Coronary artery (tissue), 2 donors: ENCODE data around the gene SOBP.

Experiments used
- DNase-seq: peaks from one replicate; pipeline ENCODE4 v3.0.0-alpha.2; 2017; ENCODE audit warnings: low spot score
- H3K27ac ChIP-seq, 2 donors: fragments of 200-600 bp; sonication (generic); one replicate each; pipeline ENCODE4 v1.5.1; 2016 to 2019
- H3K4me3 ChIP-seq: fragments of 200-600 bp; sonication (generic); 2 replicates; pipeline ENCODE4 v1.5.1; 2016; ENCODE audit warnings: mild to moderate bottlenecking, moderate library complexity
- TF ChIP-seq, protein P1 (sequence below): fragments of 200-600 bp; sonication (generic); IDR thresholded peaks from one replicate; pipeline ENCODE4 v1.5.1; 2019; ENCODE audit warnings: antibody characterized with exemption

SOBP gene

GRCh38 chr6:107531868-107532267 is 42.0 kb downstream of the SOBP start:
- no peak for DNase-seq
- TF ChIP-seq, protein P1, sequence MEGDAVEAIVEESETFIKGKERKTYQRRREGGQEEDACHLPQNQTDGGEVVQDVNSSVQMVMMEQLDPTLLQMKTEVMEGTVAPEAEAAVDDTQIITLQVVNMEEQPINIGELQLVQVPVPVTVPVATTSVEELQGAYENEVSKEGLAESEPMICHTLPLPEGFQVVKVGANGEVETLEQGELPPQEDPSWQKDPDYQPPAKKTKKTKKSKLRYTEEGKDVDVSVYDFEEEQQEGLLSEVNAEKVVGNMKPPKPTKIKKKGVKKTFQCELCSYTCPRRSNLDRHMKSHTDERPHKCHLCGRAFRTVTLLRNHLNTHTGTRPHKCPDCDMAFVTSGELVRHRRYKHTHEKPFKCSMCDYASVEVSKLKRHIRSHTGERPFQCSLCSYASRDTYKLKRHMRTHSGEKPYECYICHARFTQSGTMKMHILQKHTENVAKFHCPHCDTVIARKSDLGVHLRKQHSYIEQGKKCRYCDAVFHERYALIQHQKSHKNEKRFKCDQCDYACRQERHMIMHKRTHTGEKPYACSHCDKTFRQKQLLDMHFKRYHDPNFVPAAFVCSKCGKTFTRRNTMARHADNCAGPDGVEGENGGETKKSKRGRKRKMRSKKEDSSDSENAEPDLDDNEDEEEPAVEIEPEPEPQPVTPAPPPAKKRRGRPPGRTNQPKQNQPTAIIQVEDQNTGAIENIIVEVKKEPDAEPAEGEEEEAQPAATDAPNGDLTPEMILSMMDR = no peak
- no peak overlapping the region for H3K4me3 ChIP-seq
- H3K27ac ChIP-seq = peak overlapping the region in 1 of 2 donors; percentile 35

DNA sequence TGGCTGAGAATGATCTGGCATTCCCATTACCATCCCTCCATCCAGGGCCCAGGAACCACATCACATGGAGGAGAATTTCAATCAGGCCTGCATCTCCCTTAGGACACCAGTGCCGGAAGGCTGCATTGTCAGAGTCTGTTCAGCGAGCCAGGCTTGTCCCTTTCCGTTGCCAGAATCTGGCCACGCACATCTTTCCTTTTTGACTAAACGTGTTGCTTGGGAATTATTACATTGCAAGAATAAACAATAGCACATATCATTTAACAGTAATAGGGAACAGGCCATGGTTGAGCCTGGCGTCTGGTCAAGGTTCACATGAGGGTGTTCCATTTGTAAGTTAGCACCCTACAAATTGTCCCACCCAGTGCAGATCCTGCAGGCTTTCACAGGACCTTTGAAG is 42.8 kb downstream of the SOBP start:
- TF ChIP-seq, protein P1 = no peak
- Histone ChIP-seq H3K4me3 (no peak overlapping the region), H3K27ac (peak overlapping the region in 1 of 2 donors; percentile 35)
- peak; percentile 75 for DNase-seq

GRCh38 chr6:107533415-107534059 is 43.6 kb downstream of the SOBP start:
- H3K4me3 ChIP-seq = no peak overlapping the region
- DNase-seq = no peak
- TF ChIP-seq, protein P1 = no peak
- peak overlapping the region in 1 of 2 donors; percentile 65 for H3K27ac ChIP-seq

DNA sequence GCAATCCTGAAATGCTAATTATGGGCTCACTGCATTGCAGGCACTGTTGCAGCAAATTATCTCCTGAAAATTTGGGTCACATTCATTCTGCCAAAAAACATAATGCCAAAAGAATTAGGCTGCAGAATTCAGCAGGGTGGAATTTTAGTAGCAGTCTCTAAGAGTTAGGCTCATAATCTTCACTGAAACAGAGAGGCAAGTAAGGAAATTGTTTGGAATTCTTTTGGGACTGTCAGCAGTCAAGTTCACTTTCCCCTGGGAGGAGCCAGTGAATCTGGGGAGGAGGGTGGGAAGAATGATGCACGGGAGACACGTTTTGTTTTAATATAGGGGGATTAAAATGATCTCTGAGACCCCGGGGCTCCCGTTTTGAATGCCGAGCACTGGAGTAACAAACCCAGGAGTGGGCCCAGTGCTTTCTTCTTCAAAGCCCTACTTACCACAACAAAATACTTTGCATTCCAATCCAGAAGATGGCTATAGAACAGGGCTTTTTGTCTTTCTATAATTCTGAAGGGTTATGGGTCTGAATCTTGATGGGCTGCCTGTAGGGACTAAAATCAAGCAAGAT is 44.7 kb downstream of the SOBP start:
- TF ChIP-seq, protein P1 = no peak
- Histone ChIP-seq H3K27ac (peak overlapping the region in 1 of 2 donors; percentile 65), H3K4me3 (peak overlapping the region; percentile 9)
- DNase-seq = no peak

DNA sequence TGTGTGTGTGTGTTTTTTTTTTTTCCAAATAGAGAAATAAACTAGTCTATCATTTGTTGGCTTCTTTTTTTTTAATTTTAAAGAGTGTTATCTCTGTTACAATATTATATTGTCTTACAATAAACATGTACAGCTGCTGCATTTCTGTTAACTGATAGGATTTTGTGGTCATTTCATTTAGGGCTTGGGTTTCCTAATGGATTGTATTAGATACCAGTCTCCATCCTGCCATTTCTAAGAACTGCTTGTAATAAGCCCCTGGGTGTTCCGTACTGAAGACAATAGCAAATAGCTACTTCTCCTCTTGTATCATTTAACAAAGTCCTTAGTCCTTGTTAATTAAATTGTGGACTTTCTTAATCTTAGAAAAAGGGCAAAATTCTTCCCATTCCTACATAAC is 45.7 kb downstream of the SOBP start:
- H3K4me3 ChIP-seq = no peak overlapping the region
- TF ChIP-seq, protein P1 = no peak
- H3K27ac ChIP-seq = no peak overlapping the region
- DNase-seq = no peak

DNA sequence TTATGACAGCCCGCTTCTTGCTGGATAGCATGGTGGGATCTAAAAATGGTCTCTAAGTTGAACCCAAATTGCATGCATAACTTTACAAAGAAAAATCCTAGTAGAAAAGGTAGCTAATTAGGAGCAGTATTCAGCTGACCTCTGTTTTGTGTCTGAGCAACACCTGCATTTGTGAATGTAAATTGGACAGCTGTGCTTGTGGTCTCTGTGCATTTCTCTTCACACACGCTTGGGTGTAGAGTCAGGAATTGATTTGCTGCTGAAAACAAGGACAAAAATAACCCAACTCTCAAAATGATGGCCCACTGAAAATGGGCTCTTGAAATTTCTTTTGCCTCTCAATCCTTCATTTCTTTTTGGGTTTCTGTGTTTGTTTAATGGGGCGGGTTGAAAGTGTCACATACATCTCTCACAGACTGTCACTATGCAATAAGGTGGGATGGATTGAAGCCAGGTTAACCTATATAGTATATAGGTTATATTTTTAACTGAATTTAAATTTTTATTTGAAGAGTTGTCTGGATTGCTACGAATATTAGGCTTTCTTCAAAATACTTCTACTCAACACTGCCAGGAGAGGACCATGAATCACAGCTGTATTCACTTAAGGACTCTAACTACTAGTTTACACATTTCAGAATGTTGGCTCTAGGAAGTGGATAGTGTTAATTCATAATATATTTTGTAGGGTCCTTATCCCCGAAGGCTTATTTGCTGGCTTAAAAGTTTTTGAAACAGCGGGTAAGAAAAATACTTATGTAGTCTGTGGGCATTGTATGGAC is 46.5 kb downstream of the SOBP start:
- Histone ChIP-seq H3K27ac (no peak overlapping the region), H3K4me3 (no peak overlapping the region)
- DNase-seq = no peak
- TF ChIP-seq, protein P1 = no peak
